ENCODE data around the gene GRIN3B.

GRCh38 chr19:966485-967088, 33.6 kb upstream of the GRIN3B start:
- TF ChIP-seq ASH1L (IDR thresholded peaks at IDR 0.05; ENCODE audit: borderline replicate concordance, low read depth, partially characterized antibody) (no peak), POLR2AphosphoS5 (IDR thresholded peaks at IDR 0.05; ENCODE audit: control insufficient read depth, insufficient read depth, low read depth, low read length) (no peak), BACH1 (tag; IDR thresholded peaks at IDR 0.05) (no peak), RAD21 (CRISPR knock-in tag; conservative IDR thresholded peaks at IDR 0.05 in 1 of 2, IDR thresholded peaks at IDR 0.05 in 1 of 2) (no peak), PTRF (tag; IDR thresholded peaks at IDR 0.05) (no peak), RBM17 (IDR thresholded peaks at IDR 0.05; ENCODE audit: borderline replicate concordance, low read depth, low read length) (no peak), CTCF (IDR thresholded peaks at IDR 0.05 in 2 of 3, conservative IDR thresholded peaks at IDR 0.05 in 1 of 3; ENCODE audit: insufficient read depth in 2 of 3, low read depth in 1 of 3, low read length in 3 of 3) (no peak), TOE1 (IDR thresholded peaks at IDR 0.05; ENCODE audit: borderline replicate concordance) (no peak), TOE1 (CRISPR knock-in tag; IDR thresholded peaks at IDR 0.05; ENCODE audit: borderline replicate concordance, low read depth) (no peak), FOXK2 (conservative IDR thresholded peaks at IDR 0.05 in 1 of 2, IDR thresholded peaks at IDR 0.05 in 1 of 2; ENCODE audit: low read depth in 2 of 2) (no peak), ZNF212 (CRISPR knock-in tag; IDR thresholded peaks at IDR 0.05) (no peak), EGR1 (conservative IDR thresholded peaks at IDR 0.05) (no peak), TEAD1 (CRISPR knock-in tag; IDR thresholded peaks at IDR 0.05) (no peak), TAF1 (IDR thresholded peaks at IDR 0.05; ENCODE audit: control insufficient read depth, extremely low read depth, insufficient read depth, low read length, severe bottlenecking) (no peak)
- TF ChIP-seq, protein P1, sequence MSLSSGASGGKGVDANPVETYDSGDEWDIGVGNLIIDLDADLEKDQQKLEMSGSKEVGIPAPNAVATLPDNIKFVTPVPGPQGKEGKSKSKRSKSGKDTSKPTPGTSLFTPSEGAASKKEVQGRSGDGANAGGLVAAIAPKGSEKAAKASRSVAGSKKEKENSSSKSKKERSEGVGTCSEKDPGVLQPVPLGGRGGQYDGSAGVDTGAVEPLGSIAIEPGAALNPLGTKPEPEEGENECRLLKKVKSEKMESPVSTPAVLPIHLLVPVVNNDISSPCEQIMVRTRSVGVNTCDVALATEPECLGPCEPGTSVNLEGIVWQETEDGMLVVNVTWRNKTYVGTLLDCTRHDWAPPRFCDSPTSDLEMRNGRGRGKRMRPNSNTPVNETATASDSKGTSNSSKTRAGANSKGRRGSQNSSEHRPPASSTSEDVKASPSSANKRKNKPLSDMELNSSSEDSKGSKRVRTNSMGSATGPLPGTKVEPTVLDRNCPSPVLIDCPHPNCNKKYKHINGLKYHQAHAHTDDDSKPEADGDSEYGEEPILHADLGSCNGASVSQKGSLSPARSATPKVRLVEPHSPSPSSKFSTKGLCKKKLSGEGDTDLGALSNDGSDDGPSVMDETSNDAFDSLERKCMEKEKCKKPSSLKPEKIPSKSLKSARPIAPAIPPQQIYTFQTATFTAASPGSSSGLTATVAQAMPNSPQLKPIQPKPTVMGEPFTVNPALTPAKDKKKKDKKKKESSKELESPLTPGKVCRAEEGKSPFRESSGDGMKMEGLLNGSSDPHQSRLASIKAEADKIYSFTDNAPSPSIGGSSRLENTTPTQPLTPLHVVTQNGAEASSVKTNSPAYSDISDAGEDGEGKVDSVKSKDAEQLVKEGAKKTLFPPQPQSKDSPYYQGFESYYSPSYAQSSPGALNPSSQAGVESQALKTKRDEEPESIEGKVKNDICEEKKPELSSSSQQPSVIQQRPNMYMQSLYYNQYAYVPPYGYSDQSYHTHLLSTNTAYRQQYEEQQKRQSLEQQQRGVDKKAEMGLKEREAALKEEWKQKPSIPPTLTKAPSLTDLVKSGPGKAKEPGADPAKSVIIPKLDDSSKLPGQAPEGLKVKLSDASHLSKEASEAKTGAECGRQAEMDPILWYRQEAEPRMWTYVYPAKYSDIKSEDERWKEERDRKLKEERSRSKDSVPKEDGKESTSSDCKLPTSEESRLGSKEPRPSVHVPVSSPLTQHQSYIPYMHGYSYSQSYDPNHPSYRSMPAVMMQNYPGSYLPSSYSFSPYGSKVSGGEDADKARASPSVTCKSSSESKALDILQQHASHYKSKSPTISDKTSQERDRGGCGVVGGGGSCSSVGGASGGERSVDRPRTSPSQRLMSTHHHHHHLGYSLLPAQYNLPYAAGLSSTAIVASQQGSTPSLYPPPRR (CRISPR knock-in tag; IDR thresholded peaks at IDR 0.05; ENCODE audit: borderline replicate concordance) = no peak

Data from K562 (cell line).